ENCODE measurements around the gene CCDC171.
"Not testable (repeated sequence)": the region's sequence is repeated elsewhere in the genome, so short reads cannot be mapped to it uniquely, and the experiment has no call there.

Gene CCDC171

GRCh38 chr9:15670246-15670645, 117.4 kb downstream of the CCDC171 start:
- no peaks in the 10 kb centered on the region for H3K36me3 ChIP-seq (ENCODE audit: control insufficient read depth, insufficient read depth, low read length)
- no peak overlapping the region for H3K27ac ChIP-seq (ENCODE audit: insufficient read depth, low read length, poor library complexity, severe bottlenecking)
- DNase-seq, result no peak
- no peaks in the 10 kb centered on the region for H3K4me1 ChIP-seq (ENCODE audit: control insufficient read depth, insufficient read depth, low read length, poor library complexity, severe bottlenecking)
- H3K4me3 ChIP-seq (ENCODE audit: insufficient read depth, low read depth, low read length, poor library complexity, severe bottlenecking), result no peak overlapping the region
- no peaks in the 10 kb centered on the region for H3K9me3 ChIP-seq (ENCODE audit: control insufficient read depth, low read length)
- H3K27me3 ChIP-seq (replicated peaks; ENCODE audit: control insufficient read depth, insufficient read depth, low read length, poor library complexity, severe bottlenecking), result no peaks in the 10 kb centered on the region

- Histone ChIP-seq H3K27me3 (replicated peaks; ENCODE audit: control insufficient read depth, insufficient read depth, low read length, poor library complexity, severe bottlenecking) (no peaks in the 10 kb centered on the region), H3K36me3 (ENCODE audit: control insufficient read depth, insufficient read depth, low read length) (no peaks in the 10 kb centered on the region), H3K4me1 (ENCODE audit: control insufficient read depth, insufficient read depth, low read length, poor library complexity, severe bottlenecking) (no peaks in the 10 kb centered on the region), H3K27ac (ENCODE audit: insufficient read depth, low read length, poor library complexity, severe bottlenecking) (no peak overlapping the region), H3K4me3 (ENCODE audit: insufficient read depth, low read depth, low read length, poor library complexity, severe bottlenecking) (no peak overlapping the region), H3K9me3 (ENCODE audit: control insufficient read depth, low read length) (no peaks in the 10 kb centered on the region)
- DNase-seq, result no peak
Measured at GRCh38 chr9:15670894-15671293, 118.1 kb downstream of the CCDC171 start.

GRCh38 chr9:15693701-15694100, 140.9 kb downstream of the CCDC171 start:
- Histone ChIP-seq H3K27me3 (replicated peaks; ENCODE audit: control insufficient read depth, insufficient read depth, low read length, poor library complexity, severe bottlenecking) (no peaks in the 10 kb centered on the region), H3K4me3 (ENCODE audit: insufficient read depth, low read depth, low read length, poor library complexity, severe bottlenecking) (no peak overlapping the region), H3K4me1 (ENCODE audit: control insufficient read depth, insufficient read depth, low read length, poor library complexity, severe bottlenecking) (no peaks in the 10 kb centered on the region), H3K9me3 (ENCODE audit: control insufficient read depth, low read length) (no peaks in the 10 kb centered on the region), H3K36me3 (ENCODE audit: control insufficient read depth, insufficient read depth, low read length) (no peaks in the 10 kb centered on the region), H3K27ac (ENCODE audit: insufficient read depth, low read length, poor library complexity, severe bottlenecking) (no peak overlapping the region)
- no peak for DNase-seq

- Histone ChIP-seq H3K4me1 (ENCODE audit: control insufficient read depth, insufficient read depth, low read length, poor library complexity, severe bottlenecking) (no peaks in the 10 kb centered on the region), H3K4me3 (ENCODE audit: insufficient read depth, low read depth, low read length, poor library complexity, severe bottlenecking) (no peak overlapping the region), H3K36me3 (ENCODE audit: control insufficient read depth, insufficient read depth, low read length) (no peaks in the 10 kb centered on the region), H3K27me3 (replicated peaks; ENCODE audit: control insufficient read depth, insufficient read depth, low read length, poor library complexity, severe bottlenecking) (no peaks in the 10 kb centered on the region), H3K27ac (ENCODE audit: insufficient read depth, low read length, poor library complexity, severe bottlenecking) (no peak overlapping the region), H3K9me3 (ENCODE audit: control insufficient read depth, low read length) (no peaks in the 10 kb centered on the region)
- no peak for DNase-seq
Measured at GRCh38 chr9:15696979-15697378, 144.1 kb downstream of the CCDC171 start.

- Histone ChIP-seq H3K27me3 (replicated peaks; ENCODE audit: control insufficient read depth, insufficient read depth, low read length, poor library complexity, severe bottlenecking) (no peaks in the 10 kb centered on the region), H3K27ac (ENCODE audit: insufficient read depth, low read length, poor library complexity, severe bottlenecking) (no peak overlapping the region), H3K36me3 (ENCODE audit: control insufficient read depth, insufficient read depth, low read length) (no peaks in the 10 kb centered on the region), H3K9me3 (ENCODE audit: control insufficient read depth, low read length) (no peaks in the 10 kb centered on the region), H3K4me3 (ENCODE audit: insufficient read depth, low read depth, low read length, poor library complexity, severe bottlenecking) (no peak overlapping the region), H3K4me1 (ENCODE audit: control insufficient read depth, insufficient read depth, low read length, poor library complexity, severe bottlenecking) (no peaks in the 10 kb centered on the region)
- DNase-seq, result no peak
Measured at GRCh38 chr9:15697446-15697851, 144.6 kb downstream of the CCDC171 start.

DNA sequence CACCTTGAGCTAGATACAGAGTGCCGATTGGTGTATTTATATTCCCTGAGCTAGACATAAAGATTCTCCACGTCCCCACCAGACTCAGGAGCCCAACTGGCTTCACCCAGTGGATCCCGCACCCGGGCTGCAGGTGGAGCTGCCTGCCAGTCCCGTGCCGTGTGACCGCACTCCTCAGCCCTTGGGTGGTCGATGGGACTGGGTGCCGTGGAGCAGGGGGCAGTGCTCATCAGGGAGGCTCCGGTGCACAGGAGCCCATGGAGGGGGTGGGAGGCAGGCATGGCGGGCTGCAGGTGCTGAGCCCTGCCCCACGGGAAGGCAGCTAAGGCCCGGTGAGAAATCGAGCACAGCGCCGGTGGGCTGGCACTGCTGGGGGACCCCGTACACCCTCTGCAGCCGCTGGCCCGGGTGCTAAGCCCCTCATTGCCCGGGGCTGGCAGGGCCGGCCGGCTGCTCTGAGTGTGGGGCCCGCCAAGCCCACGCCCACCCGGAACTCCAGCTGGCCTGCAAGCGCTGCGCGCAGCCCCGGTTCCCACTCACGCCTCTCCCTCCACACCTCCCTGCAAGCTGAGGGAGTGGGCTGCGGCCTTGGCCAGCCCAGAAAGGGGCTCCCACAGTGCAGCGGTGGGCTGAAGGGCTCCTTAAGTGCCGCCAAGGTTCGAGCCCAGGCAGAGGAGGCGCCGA, 147.2 kb downstream of the CCDC171 start:
- H3K4me1 ChIP-seq (ENCODE audit: control insufficient read depth, insufficient read depth, low read length, poor library complexity, severe bottlenecking); H3K9me3 ChIP-seq (ENCODE audit: control insufficient read depth, low read length); H3K27ac ChIP-seq (ENCODE audit: insufficient read depth, low read length, poor library complexity, severe bottlenecking); H3K27me3 ChIP-seq (replicated peaks; ENCODE audit: control insufficient read depth, insufficient read depth, low read length, poor library complexity, severe bottlenecking); H3K36me3 ChIP-seq (ENCODE audit: control insufficient read depth, insufficient read depth, low read length); DNase-seq; H3K4me3 ChIP-seq (ENCODE audit: insufficient read depth, low read depth, low read length, poor library complexity, severe bottlenecking): not testable (repeated sequence)

DNA sequence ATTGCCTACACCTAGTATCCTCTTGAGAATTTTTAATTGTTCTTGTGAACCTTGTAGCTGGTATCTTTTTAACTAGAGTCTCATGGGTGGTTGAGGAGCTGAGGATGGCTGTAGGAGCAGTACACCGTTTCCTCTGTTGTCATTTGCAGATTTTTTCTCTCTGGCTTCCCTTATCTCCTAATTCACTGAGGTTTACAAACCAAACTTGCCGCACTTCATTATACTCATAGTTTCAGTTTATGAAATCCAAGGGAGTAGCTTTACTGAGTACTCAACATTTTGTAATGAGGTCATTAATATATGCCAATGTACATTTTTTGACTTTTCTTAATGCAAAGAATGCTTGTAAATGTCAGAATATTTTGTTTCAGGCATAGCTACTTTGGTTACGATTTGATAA, 154.2 kb downstream of the CCDC171 start:
- H3K4me3 ChIP-seq (ENCODE audit: insufficient read depth, low read depth, low read length, poor library complexity, severe bottlenecking), result no peak overlapping the region
- DNase-seq, result no peak
- no peaks in the 10 kb centered on the region for H3K27me3 ChIP-seq (replicated peaks; ENCODE audit: control insufficient read depth, insufficient read depth, low read length, poor library complexity, severe bottlenecking)
- H3K36me3 ChIP-seq (ENCODE audit: control insufficient read depth, insufficient read depth, low read length), result no peaks in the 10 kb centered on the region
- H3K27ac ChIP-seq (ENCODE audit: insufficient read depth, low read length, poor library complexity, severe bottlenecking), result no peak overlapping the region
- no peaks in the 10 kb centered on the region for H3K4me1 ChIP-seq (ENCODE audit: control insufficient read depth, insufficient read depth, low read length, poor library complexity, severe bottlenecking)
- H3K9me3 ChIP-seq (ENCODE audit: control insufficient read depth, low read length), result no peaks in the 10 kb centered on the region

DNA sequence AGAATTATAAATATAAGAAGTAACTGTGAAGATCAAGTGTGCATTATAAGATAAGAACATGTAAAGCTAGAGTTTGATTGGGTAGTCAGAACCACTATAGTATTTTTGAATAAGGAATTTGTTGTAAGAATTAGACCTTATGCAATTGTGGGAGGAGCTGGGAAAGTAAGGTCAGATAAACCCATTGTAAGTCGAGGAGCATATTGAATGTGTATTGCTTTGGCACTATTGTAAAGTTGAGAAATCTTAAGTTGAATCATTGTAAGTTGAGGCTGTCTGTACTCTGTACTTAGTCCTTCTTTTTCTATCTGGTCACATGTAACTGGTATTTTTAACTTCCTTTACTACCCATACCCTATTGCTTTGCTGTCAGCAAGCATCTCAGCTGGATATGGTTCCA, 158.7 kb downstream of the CCDC171 start:
- Histone ChIP-seq H3K36me3 (ENCODE audit: control insufficient read depth, insufficient read depth, low read length) (no peaks in the 10 kb centered on the region), H3K4me1 (ENCODE audit: control insufficient read depth, insufficient read depth, low read length, poor library complexity, severe bottlenecking) (no peaks in the 10 kb centered on the region), H3K27me3 (replicated peaks; ENCODE audit: control insufficient read depth, insufficient read depth, low read length, poor library complexity, severe bottlenecking) (no peaks in the 10 kb centered on the region), H3K9me3 (ENCODE audit: control insufficient read depth, low read length) (no peaks in the 10 kb centered on the region), H3K27ac (ENCODE audit: insufficient read depth, low read length, poor library complexity, severe bottlenecking) (no peak overlapping the region), H3K4me3 (ENCODE audit: insufficient read depth, low read depth, low read length, poor library complexity, severe bottlenecking) (no peak overlapping the region)
- DNase-seq, result no peak

DNA sequence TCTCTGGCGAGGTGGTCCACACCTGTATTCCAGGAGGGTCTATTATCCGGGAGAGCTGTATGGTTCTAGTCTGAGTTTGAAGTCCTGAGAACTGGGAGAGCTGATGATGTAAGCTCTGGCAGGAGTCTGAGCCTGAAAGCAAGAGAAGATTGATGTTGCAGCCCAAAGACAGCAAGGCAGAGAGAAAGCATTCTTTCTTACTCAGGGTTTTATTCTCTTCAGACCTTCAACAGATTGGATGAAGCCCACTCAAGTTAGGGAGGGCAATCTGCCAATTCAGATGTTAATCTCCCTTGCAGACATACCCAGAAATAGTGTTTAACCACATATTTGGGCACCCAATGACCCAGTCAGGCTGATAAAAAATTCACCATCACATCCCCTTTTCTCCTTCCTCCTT, 159.1 kb downstream of the CCDC171 start:
- Histone ChIP-seq H3K4me1 (ENCODE audit: control insufficient read depth, insufficient read depth, low read length, poor library complexity, severe bottlenecking) (no peaks in the 10 kb centered on the region), H3K27me3 (replicated peaks; ENCODE audit: control insufficient read depth, insufficient read depth, low read length, poor library complexity, severe bottlenecking) (no peaks in the 10 kb centered on the region), H3K27ac (ENCODE audit: insufficient read depth, low read length, poor library complexity, severe bottlenecking) (no peak overlapping the region), H3K36me3 (ENCODE audit: control insufficient read depth, insufficient read depth, low read length) (no peaks in the 10 kb centered on the region), H3K9me3 (ENCODE audit: control insufficient read depth, low read length) (no peaks in the 10 kb centered on the region), H3K4me3 (ENCODE audit: insufficient read depth, low read depth, low read length, poor library complexity, severe bottlenecking) (no peak overlapping the region)
- DNase-seq, result no peak

DNA sequence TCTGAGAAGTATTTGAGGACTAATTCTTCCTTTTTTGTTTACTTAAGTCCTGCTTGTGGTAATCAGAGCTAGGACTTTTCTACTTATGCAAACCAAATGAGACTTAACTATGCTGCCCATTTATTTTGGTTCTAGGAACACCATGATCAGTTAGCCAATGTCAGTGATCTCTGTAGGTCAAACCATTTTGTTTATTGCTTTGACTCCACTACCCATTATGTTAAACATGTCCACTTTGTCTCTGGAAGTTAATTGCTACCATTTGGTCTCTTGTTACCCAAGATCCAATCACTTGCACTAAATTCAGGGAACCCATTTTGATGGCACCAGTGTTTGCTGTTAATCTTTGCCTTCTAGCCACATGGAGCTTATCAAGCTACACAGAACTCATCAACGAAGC, 161.9 kb downstream of the CCDC171 start:
- Histone ChIP-seq H3K27me3 (replicated peaks; ENCODE audit: control insufficient read depth, insufficient read depth, low read length, poor library complexity, severe bottlenecking) (no peaks in the 10 kb centered on the region), H3K4me1 (ENCODE audit: control insufficient read depth, insufficient read depth, low read length, poor library complexity, severe bottlenecking) (no peaks in the 10 kb centered on the region), H3K9me3 (ENCODE audit: control insufficient read depth, low read length) (no peaks in the 10 kb centered on the region), H3K36me3 (ENCODE audit: control insufficient read depth, insufficient read depth, low read length) (no peaks in the 10 kb centered on the region), H3K4me3 (ENCODE audit: insufficient read depth, low read depth, low read length, poor library complexity, severe bottlenecking) (no peak overlapping the region), H3K27ac (ENCODE audit: insufficient read depth, low read length, poor library complexity, severe bottlenecking) (no peak overlapping the region)
- no peak for DNase-seq

Measured in effector memory CD4-positive, alpha-beta T cell (primary cell).